ENCODE measurements around the gene ASTN2. TPM values are rescaled to one million over a fixed set of nuclear protein-coding genes. Genes with fewer than 3 reads are reported as not detected.

The ASTN2 gene
- total and polyA plus RNA-seq, 7 experiments from 2014 or later = 2.2 to 5.3 (median 4.0) TPM

DNA sequence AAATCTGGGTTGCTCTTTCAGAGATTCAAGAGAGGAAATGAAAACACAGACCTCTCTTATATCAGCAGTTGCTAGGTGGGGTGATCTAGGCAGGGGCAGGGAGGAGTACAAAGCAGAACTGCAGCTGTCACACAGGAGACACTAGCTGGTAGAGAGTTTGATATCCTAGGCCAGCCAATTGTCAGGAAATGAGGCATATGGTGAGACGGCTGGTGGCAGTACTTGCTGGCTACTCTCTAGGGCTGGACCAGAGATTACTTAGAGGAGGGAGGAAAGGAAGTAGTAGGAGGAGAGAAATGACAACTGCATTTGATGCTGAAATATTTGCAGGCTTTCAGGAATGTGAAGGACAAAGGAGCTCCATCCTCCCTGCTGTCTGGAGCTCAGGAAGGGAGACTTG is 614.0 kb downstream of the ASTN2 start:
- no peak overlapping the region for H3K27ac ChIP-seq (ENCODE audit: low read depth, low read length)
- H3K36me3 ChIP-seq (ENCODE audit: control insufficient read depth in 2 of 3, insufficient read depth in 3 of 3, low read length in 3 of 3) = no peaks in the 10 kb centered on the region
- Mint-ChIP-seq H3K4me3 (no peak overlapping the region), H3K27ac (no peak overlapping the region), H3K27me3 (peaks cover 0 to 14% (median 10%) of the 10 kb centered on the region in 5 donors), H3K4me1 (no peaks in the 10 kb centered on the region), H3K36me3 (no peaks in the 10 kb centered on the region), H3K9me3 (peaks cover 0 to 6% (median 0%) of the 10 kb centered on the region in 11 donors)
- H3K4me3 ChIP-seq (ENCODE audit: low read length) = no peak overlapping the region
- ATAC-seq = no peak
- POLR2A ChIA-PET = no interaction called here
- no peak for DNase-seq
- H3K9me3 ChIP-seq (ENCODE audit: control insufficient read depth in 2 of 3, low read length in 3 of 3) = no peaks in the 10 kb centered on the region
- no peaks in the 10 kb centered on the region for H3K4me1 ChIP-seq (ENCODE audit: control insufficient read depth in 2 of 2, insufficient read depth in 2 of 2, low read length in 2 of 2)
- CTCF ChIA-PET = no interaction called here
- no peaks in the 10 kb centered on the region for H3K27me3 ChIP-seq (ENCODE audit: control insufficient read depth in 2 of 2, insufficient read depth in 2 of 2, low read length in 2 of 2)
- intact Hi-C loops (cut with micrococcal nuclease) = no loop called here

DNA sequence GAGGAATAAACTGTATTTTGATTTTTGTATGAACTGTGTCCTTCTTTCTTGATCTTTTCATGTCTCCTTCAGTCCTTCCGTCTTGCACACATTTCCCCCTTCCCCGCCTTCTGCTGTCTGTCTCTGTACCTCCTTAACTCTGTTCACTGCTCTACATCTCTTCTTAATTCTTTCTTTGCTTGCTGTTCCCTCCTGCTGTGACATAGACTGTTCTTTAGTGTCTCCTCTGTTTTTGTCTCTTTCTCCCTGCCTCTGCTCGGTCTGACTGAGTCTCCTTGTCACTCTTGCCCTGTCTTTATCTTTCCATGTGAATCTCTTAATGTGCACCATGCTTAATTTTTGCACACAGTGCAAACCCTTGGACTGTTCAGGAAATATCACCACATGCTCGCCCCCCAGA is 614.8 kb downstream of the ASTN2 start:
- H3K4me3 ChIP-seq (ENCODE audit: low read length) = no peak overlapping the region
- ChIA-PET CTCF (no interaction called here), POLR2A (no interaction called here)
- Mint-ChIP-seq H3K9me3 (peaks cover 0 to 6% (median 0%) of the 10 kb centered on the region in 11 donors), H3K27me3 (peaks cover 0 to 17% (median 11%) of the 10 kb centered on the region in 5 donors), H3K4me1 (no peaks in the 10 kb centered on the region), H3K27ac (no peak overlapping the region), H3K4me3 (no peak overlapping the region), H3K36me3 (no peaks in the 10 kb centered on the region)
- ATAC-seq = no peak
- no peaks in the 10 kb centered on the region for H3K27me3 ChIP-seq (ENCODE audit: control insufficient read depth in 2 of 2, insufficient read depth in 2 of 2, low read length in 2 of 2)
- no peaks in the 10 kb centered on the region for H3K9me3 ChIP-seq (ENCODE audit: control insufficient read depth in 2 of 3, low read length in 3 of 3)
- no peak overlapping the region for H3K27ac ChIP-seq (ENCODE audit: low read depth, low read length)
- intact Hi-C loops (cut with micrococcal nuclease) = no loop called here
- H3K36me3 ChIP-seq (ENCODE audit: control insufficient read depth in 2 of 3, insufficient read depth in 3 of 3, low read length in 3 of 3) = no peaks in the 10 kb centered on the region
- no peak for DNase-seq
- H3K4me1 ChIP-seq (ENCODE audit: control insufficient read depth in 2 of 2, insufficient read depth in 2 of 2, low read length in 2 of 2) = no peaks in the 10 kb centered on the region

DNA sequence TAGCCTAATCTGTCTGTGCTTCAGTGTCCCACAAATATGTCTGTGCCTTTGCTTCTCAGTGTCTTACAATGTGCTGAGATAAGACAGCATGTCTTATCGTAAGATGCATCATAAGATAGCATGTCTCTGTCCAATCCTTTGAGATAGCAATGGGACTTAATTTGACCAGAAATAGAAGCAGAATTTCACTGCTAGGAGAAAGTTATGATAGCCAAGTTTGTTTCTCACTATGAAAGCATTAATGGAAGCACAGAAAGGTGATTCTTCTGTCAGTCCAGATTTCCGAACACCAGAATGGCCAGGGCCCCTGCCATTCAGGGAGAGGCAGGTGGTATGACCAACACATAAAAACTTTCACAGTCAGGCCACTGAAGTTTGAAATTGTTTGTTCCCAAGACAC is 616.3 kb downstream of the ASTN2 start:
- POLR2A ChIA-PET = no interaction called here
- intact Hi-C loops (cut with micrococcal nuclease) = no loop called here
- Histone ChIP-seq H3K36me3 (ENCODE audit: control insufficient read depth in 2 of 3, insufficient read depth in 3 of 3, low read length in 3 of 3) (no peaks in the 10 kb centered on the region), H3K27ac (ENCODE audit: low read depth, low read length) (no peak overlapping the region), H3K27me3 (ENCODE audit: control insufficient read depth in 2 of 2, insufficient read depth in 2 of 2, low read length in 2 of 2) (no peaks in the 10 kb centered on the region), H3K4me3 (ENCODE audit: low read length) (no peak overlapping the region), H3K9me3 (ENCODE audit: control insufficient read depth in 2 of 3, low read length in 3 of 3) (no peaks in the 10 kb centered on the region), H3K4me1 (ENCODE audit: control insufficient read depth in 2 of 2, insufficient read depth in 2 of 2, low read length in 2 of 2) (no peaks in the 10 kb centered on the region)
- Mint-ChIP-seq H3K4me3 (no peak overlapping the region), H3K4me1 (no peaks in the 10 kb centered on the region), H3K27me3 (peaks cover 0 to 17% (median 11%) of the 10 kb centered on the region in 5 donors), H3K9me3 (peaks cover 0 to 6% (median 0%) of the 10 kb centered on the region in 11 donors), H3K27ac (no peak overlapping the region), H3K36me3 (no peaks in the 10 kb centered on the region)
- DNase-seq (no peak), ATAC-seq (no peak)
- CTCF ChIA-PET = interaction anchor here (0.6 kb wide), 2 partner anchors 13 to 14 kb away, joined by 3 read pairs; no protein-coding TSS in a partner anchor

DNA sequence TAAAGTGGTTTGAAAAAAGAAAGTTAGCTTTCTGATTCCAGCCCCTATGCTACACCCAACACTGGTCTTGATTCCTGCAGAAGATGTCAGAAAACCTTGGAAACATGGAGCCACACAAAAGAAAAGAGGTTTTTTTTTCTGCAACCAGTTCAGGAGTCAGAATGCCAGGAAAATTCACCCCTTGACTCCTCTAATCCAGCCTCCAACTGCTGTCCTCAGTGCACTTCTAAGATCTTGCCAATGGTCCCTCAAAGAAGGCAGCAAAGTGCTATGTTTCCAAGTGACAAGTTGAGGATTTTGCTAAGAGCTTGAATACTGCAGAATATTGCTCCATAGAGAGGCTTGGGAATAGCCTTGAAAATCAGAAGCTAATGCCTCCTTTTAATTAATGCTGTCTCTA is 617.6 kb downstream of the ASTN2 start:
- no peak overlapping the region for H3K27ac Mint-ChIP-seq
- H3K9me3 Mint-ChIP-seq = peaks cover 0 to 6% (median 0%) of the 10 kb centered on the region in 11 donors
- peaks cover 0 to 17% (median 11%) of the 10 kb centered on the region in 5 donors for H3K27me3 Mint-ChIP-seq
- H3K36me3 Mint-ChIP-seq = no peaks in the 10 kb centered on the region
- POLR2A ChIA-PET = no interaction called here
- Histone ChIP-seq H3K4me3 (ENCODE audit: low read length) (no peak overlapping the region), H3K4me1 (ENCODE audit: control insufficient read depth in 2 of 2, insufficient read depth in 2 of 2, low read length in 2 of 2) (no peaks in the 10 kb centered on the region), H3K9me3 (ENCODE audit: control insufficient read depth in 2 of 3, low read length in 3 of 3) (no peaks in the 10 kb centered on the region), H3K27ac (ENCODE audit: low read depth, low read length) (no peak overlapping the region), H3K36me3 (ENCODE audit: control insufficient read depth in 2 of 3, insufficient read depth in 3 of 3, low read length in 3 of 3) (no peaks in the 10 kb centered on the region), H3K27me3 (ENCODE audit: control insufficient read depth in 2 of 2, insufficient read depth in 2 of 2, low read length in 2 of 2) (peaks cover 0 to 4% of the 10 kb centered on the region in 2 donors)
- intact Hi-C loops (cut with micrococcal nuclease) = no loop called here
- no peak for ATAC-seq
- no peaks in the 10 kb centered on the region for H3K4me1 Mint-ChIP-seq
- DNase-seq = no peak
- H3K4me3 Mint-ChIP-seq = no peak overlapping the region
- CTCF ChIA-PET = no interaction called here

DNA sequence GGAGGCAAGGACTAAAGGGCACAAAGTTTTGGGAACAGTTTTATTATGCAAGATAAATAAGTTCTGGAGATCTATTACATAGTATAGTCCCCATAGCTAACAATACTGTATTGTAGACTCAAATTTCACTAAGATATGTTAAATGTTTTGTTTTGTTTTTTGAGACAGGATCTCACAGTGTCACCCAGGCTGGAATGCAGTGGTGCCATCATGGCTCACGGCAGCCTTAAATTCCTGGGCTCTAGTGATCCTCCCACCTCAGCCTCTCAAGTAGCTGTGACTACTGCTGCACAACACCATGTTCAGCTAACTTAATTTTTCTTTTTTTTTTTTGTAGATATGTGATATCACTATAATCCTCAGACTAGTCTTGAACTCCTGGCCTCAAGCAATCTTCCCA is 618.2 kb downstream of the ASTN2 start:
- H3K4me3 Mint-ChIP-seq = no peak overlapping the region

DNA sequence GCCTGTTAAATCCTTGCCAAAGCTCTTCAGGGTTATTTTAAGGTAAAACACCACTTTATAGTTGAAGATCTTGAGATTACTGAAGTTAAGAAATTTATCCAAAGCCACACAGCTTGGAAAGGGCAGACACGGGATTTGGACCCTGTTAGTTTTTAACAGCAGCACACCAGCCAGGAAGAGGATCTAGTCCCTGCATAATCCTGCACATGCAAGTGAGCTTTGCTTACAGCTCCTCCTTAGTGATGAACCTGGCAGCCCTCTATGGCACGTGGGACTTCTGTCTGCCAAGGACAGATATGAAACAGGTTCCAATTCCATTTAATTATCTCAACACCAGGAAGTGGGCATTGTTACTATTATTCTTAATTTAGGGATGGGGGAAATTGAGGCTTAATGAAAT is 619.0 kb downstream of the ASTN2 start:
- Histone ChIP-seq H3K36me3 (ENCODE audit: control insufficient read depth in 2 of 3, insufficient read depth in 3 of 3, low read length in 3 of 3) (no peaks in the 10 kb centered on the region), H3K4me1 (ENCODE audit: control insufficient read depth in 2 of 2, insufficient read depth in 2 of 2, low read length in 2 of 2) (no peaks in the 10 kb centered on the region), H3K9me3 (ENCODE audit: control insufficient read depth in 2 of 3, low read length in 3 of 3) (no peaks in the 10 kb centered on the region), H3K27ac (ENCODE audit: low read depth, low read length) (no peak overlapping the region), H3K27me3 (ENCODE audit: control insufficient read depth in 2 of 2, insufficient read depth in 2 of 2, low read length in 2 of 2) (peaks cover 0 to 4% of the 10 kb centered on the region in 2 donors), H3K4me3 (ENCODE audit: low read length) (no peak overlapping the region)
- ChIA-PET CTCF (no interaction called here), POLR2A (no interaction called here)
- no peaks in the 10 kb centered on the region for H3K4me1 Mint-ChIP-seq
- peaks cover 0 to 3% (median 0%) of the 10 kb centered on the region in 11 donors for H3K9me3 Mint-ChIP-seq
- DNase-seq (no peak), ATAC-seq (no peak)
- no peak overlapping the region for H3K27ac Mint-ChIP-seq
- peaks cover 0 to 15% (median 11%) of the 10 kb centered on the region in 5 donors for H3K27me3 Mint-ChIP-seq
- intact Hi-C loops (cut with micrococcal nuclease) = no loop called here
- no peak overlapping the region for H3K4me3 Mint-ChIP-seq
- no peaks in the 10 kb centered on the region for H3K36me3 Mint-ChIP-seq

More for the DNA sequence above, 618.2 kb downstream of the ASTN2 start:
- no peak overlapping the region for H3K4me3 ChIP-seq (ENCODE audit: low read length)
- H3K36me3 ChIP-seq (ENCODE audit: control insufficient read depth in 2 of 3, insufficient read depth in 3 of 3, low read length in 3 of 3) = no peaks in the 10 kb centered on the region
- DNase-seq (no peak), ATAC-seq (no peak)
- H3K27ac ChIP-seq (ENCODE audit: low read depth, low read length) = no peak overlapping the region
- no peaks in the 10 kb centered on the region for H3K36me3 Mint-ChIP-seq
- H3K27me3 ChIP-seq (ENCODE audit: control insufficient read depth in 2 of 2, insufficient read depth in 2 of 2, low read length in 2 of 2) = peaks cover 0 to 4% of the 10 kb centered on the region in 2 donors
- H3K9me3 ChIP-seq (ENCODE audit: control insufficient read depth in 2 of 3, low read length in 3 of 3) = no peaks in the 10 kb centered on the region
- ChIA-PET CTCF (no interaction called here), POLR2A (no interaction called here)
- H3K4me1 ChIP-seq (ENCODE audit: control insufficient read depth in 2 of 2, insufficient read depth in 2 of 2, low read length in 2 of 2) = no peaks in the 10 kb centered on the region
- no peak overlapping the region for H3K27ac Mint-ChIP-seq
- peaks cover 0 to 6% (median 0%) of the 10 kb centered on the region in 11 donors for H3K9me3 Mint-ChIP-seq
- no peaks in the 10 kb centered on the region for H3K4me1 Mint-ChIP-seq
- H3K27me3 Mint-ChIP-seq = peaks cover 0 to 17% (median 11%) of the 10 kb centered on the region in 5 donors
- intact Hi-C loops (cut with micrococcal nuclease) = no loop called here

DNA sequence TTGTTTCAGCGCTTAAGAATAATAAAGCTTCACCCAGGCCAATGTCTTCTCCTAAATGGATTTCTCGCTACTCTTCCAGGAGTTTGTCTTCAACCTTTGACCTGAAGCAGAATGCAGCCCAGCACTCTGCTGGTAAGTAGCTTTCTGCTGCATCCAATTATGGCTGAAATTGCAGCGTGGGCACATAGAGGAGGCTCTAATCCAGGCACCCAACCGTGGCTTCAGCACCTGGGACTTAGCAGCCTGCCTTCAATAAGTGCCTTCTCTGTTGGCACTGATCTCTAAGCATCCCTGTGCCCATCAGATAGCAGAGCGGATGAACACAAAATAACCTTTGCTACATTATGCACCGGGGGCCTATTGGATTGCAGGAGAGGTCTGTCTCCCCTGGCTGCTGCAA is 622.6 kb downstream of the ASTN2 start:
- H3K4me3 ChIP-seq (ENCODE audit: low read length) = no peak overlapping the region
- H3K4me1 ChIP-seq (ENCODE audit: control insufficient read depth in 2 of 2, insufficient read depth in 2 of 2, low read length in 2 of 2) = no peaks in the 10 kb centered on the region
- Mint-ChIP-seq H3K4me3 (no peak overlapping the region), H3K36me3 (no peaks in the 10 kb centered on the region), H3K27ac (no peak overlapping the region), H3K4me1 (no peaks in the 10 kb centered on the region), H3K9me3 (peaks cover 0 to 2% (median 0%) of the 10 kb centered on the region in 11 donors), H3K27me3 (peaks cover 0 to 24% (median 8%) of the 10 kb centered on the region in 5 donors)
- POLR2A ChIA-PET = no interaction called here
- no peaks in the 10 kb centered on the region for H3K9me3 ChIP-seq (ENCODE audit: control insufficient read depth in 2 of 3, low read length in 3 of 3)
- no peak overlapping the region for H3K27ac ChIP-seq (ENCODE audit: low read depth, low read length)
- ATAC-seq (no peak), DNase-seq (no peak)
- H3K27me3 ChIP-seq (ENCODE audit: control insufficient read depth in 2 of 2, insufficient read depth in 2 of 2, low read length in 2 of 2) = peaks cover 0 to 4% of the 10 kb centered on the region in 2 donors
- H3K36me3 ChIP-seq (ENCODE audit: control insufficient read depth in 2 of 3, insufficient read depth in 3 of 3, low read length in 3 of 3) = no peaks in the 10 kb centered on the region
- intact Hi-C loops (cut with micrococcal nuclease) = no loop called here
- CTCF ChIA-PET = no interaction called here
